GM10266 (cell line): ENCODE results near the gene ZNF630.
"Not testable (repeated sequence)": the region's sequence is repeated elsewhere in the genome, so short reads cannot be mapped to it uniquely, and the experiment has no call there.

Experiments
- DNase-seq: peaks from one replicate; pipeline ENCODE4 v3.0.0; 2012; ENCODE audit errors: extremely low spot score
- CTCF ChIP-seq: IDR thresholded peaks from 2 replicates; pipeline ENCODE4 v1.5.1; 2012; ENCODE audit warnings: mild to moderate bottlenecking, low read depth; ENCODE audit not compliant: control insufficient read depth, insufficient read depth; ENCODE audit errors: missing control alignments

The ZNF630 gene

GRCh38 chrX:48071064-48071985 lies at the start of gene ZNF630:
Gene ZNF630 (minus strand): TSS chrX:48071640. CDS start chrX:48066886, 4,754 bp downstream.
- DNase-seq = peak; percentile 72
- TF ChIP-seq CTCF = no peak

- no peak for DNase-seq
- TF ChIP-seq CTCF = no peak
These were observed 36.3 kb upstream of the ZNF630 start for GRCh38 chrX:48107717-48108116.

GRCh38 chrX:48102874-48103374 lies 31.5 kb upstream of the ZNF630 start:
- no peak for TF ChIP-seq CTCF
- no peak for DNase-seq

GRCh38 chrX:48101443-48101842 lies 30.0 kb upstream of the ZNF630 start:
- no peak for TF ChIP-seq CTCF

GRCh38 chrX:48092558-48092957 lies 21.1 kb upstream of the ZNF630 start:
- DNase-seq = not testable (repeated sequence)

More at GRCh38 chrX:48101443-48101842, 30.0 kb upstream of the ZNF630 start:
- DNase-seq = no peak

- TF ChIP-seq CTCF = no peak
- no peak for DNase-seq
These were observed 18.7 kb upstream of the ZNF630 start for GRCh38 chrX:48090123-48090522.

- DNase-seq = no peak
- TF ChIP-seq CTCF = no peak
These were observed 14.6 kb upstream of the ZNF630 start for GRCh38 chrX:48086082-48086481.
